ENCODE data around the gene ZNF385C.

ZNF385C gene

GRCh38 chr17:41982026-41982760, 116.1 kb downstream of the ZNF385C start:
- DNase-seq: no peak

GRCh38 chr17:41977991-41978390, 120.3 kb downstream of the ZNF385C start:
- no peak for DNase-seq

GRCh38 chr17:41976142-41976768, 122.0 kb downstream of the ZNF385C start:
- no peak for DNase-seq

Measured in hematopoietic multipotent progenitor cell treated with erythropoietin and hydrocortisone succinate and interleukin-3 and kit ligand, for 8 days (in vitro differentiated cells).